Loucy (cell line): ENCODE data around the gene IL36RN.

Experiments
- H2AFZ ChIP-seq: fragments of 200-600 bp; sonication (generic); 2 replicates; pipeline ENCODE4 v1.6.0; 2016; ENCODE audit warnings: antibody characterized with exemption, mild to moderate bottlenecking, low read length, moderate library complexity
- H3F3A ChIP-seq: fragments of 200-600 bp; 2 replicates; pipeline ENCODE4 v1.6.0; 2016; ENCODE audit warnings: antibody characterized with exemption, low read depth, mild to moderate bottlenecking
- H3K27me3 ChIP-seq: fragments of 200-600 bp; sonication (generic); 2 replicates; pipeline ENCODE4 v1.6.1; 2014; ENCODE audit warnings: low read length, mild to moderate bottlenecking; ENCODE audit not compliant: insufficient read depth, poor library complexity, severe bottlenecking
- H3K36me3 ChIP-seq: fragments of 200-600 bp; sonication (generic); 2 replicates; pipeline ENCODE4 v1.6.1; 2016; ENCODE audit warnings: low read length; ENCODE audit not compliant: insufficient read depth
- H3K4me1 ChIP-seq: fragments of 200-600 bp; sonication (generic); 2 replicates; pipeline ENCODE4 v1.5.1; 2014; ENCODE audit warnings: low read length, mild to moderate bottlenecking; ENCODE audit not compliant: insufficient read depth, poor library complexity, severe bottlenecking
- H3K4me2 ChIP-seq: fragments of 200-600 bp; sonication (generic); 2 replicates; pipeline ENCODE4 v1.6.0; 2014; ENCODE audit warnings: antibody characterized with exemption, low read length, low read depth, mild to moderate bottlenecking; ENCODE audit not compliant: poor library complexity, severe bottlenecking
- H3K4me3 ChIP-seq: fragments of 200-600 bp; sonication (generic); 2 replicates; pipeline ENCODE4 v1.5.1; 2014; ENCODE audit warnings: low read length, mild to moderate bottlenecking, mixed read lengths; ENCODE audit not compliant: poor library complexity, severe bottlenecking
- H3K79me2 ChIP-seq: fragments of 200-600 bp; sonication (generic); 2 replicates; pipeline ENCODE4 v1.6.1; 2014; ENCODE audit warnings: low read length; ENCODE audit not compliant: insufficient read depth
- H3K9ac ChIP-seq: fragments of 200-600 bp; sonication (generic); 2 replicates; pipeline ENCODE4 v1.6.0; 2014; ENCODE audit warnings: mild to moderate bottlenecking, low read depth, low read length, moderate library complexity; ENCODE audit not compliant: poor library complexity, severe bottlenecking
- H3K9me2 ChIP-seq: fragments of 200-600 bp; sonication (generic); replicated peaks from 2 replicates; pipeline ENCODE4 v1.6.1; 2016; ENCODE audit warnings: low read depth, low read length, mixed read lengths
- H3K9me3 ChIP-seq: fragments of 200-600 bp; sonication (generic); 2 replicates; pipeline ENCODE4 v1.6.1; 2014; ENCODE audit warnings: mild to moderate bottlenecking, antibody characterized with exemption, low read length, low read depth; ENCODE audit not compliant: insufficient read depth
- H4K20me1 ChIP-seq: fragments of 200-600 bp; sonication (generic); 2 replicates; pipeline ENCODE4 v1.6.0; 2014; ENCODE audit warnings: antibody characterized with exemption, low read length, mild to moderate bottlenecking; ENCODE audit not compliant: insufficient read depth, poor library complexity, severe bottlenecking
- CTCF ChIP-seq: fragments of 200-600 bp; sonication (generic); conservative IDR thresholded peaks from 2 replicates; pipeline ENCODE4 v1.5.1; 2014; ENCODE audit warnings: mild to moderate bottlenecking, antibody characterized with exemption, low read length
- EZH2phosphoT487 ChIP-seq: fragments of 200-600 bp; IDR thresholded peaks from 2 replicates; pipeline ENCODE4 v1.6.1; 2018; ENCODE audit warnings: antibody characterized with exemption, mild to moderate bottlenecking, moderate library complexity, borderline replicate concordance

Gene IL36RN

GRCh38 chr2:113075030-113075429, 16.0 kb downstream of the IL36RN start:
- no peak for TF ChIP-seq CTCF
- TF ChIP-seq EZH2phosphoT487: no peak
- H3K36me3 ChIP-seq: no peaks in the 10 kb centered on the region
- no peak overlapping the region for H3K4me2 ChIP-seq
- no peaks in the 10 kb centered on the region for H3F3A ChIP-seq
- no peaks in the 10 kb centered on the region for H3K9me2 ChIP-seq
- no peak overlapping the region for H3K9ac ChIP-seq
- no peaks in the 10 kb centered on the region for H3K4me1 ChIP-seq
- H4K20me1 ChIP-seq: no peaks in the 10 kb centered on the region
- H3K4me3 ChIP-seq: no peak overlapping the region
- H3K27me3 ChIP-seq: no peaks in the 10 kb centered on the region
- H2AFZ ChIP-seq: 0 out of 2 replicates have a peak overlapping the region, but pooled peaks have one; percentile 19
- no peaks in the 10 kb centered on the region for H3K79me2 ChIP-seq
- H3K9me3 ChIP-seq: no peaks in the 10 kb centered on the region

GRCh38 chr2:113075600-113075999, 16.6 kb downstream of the IL36RN start:
- no peak overlapping the region for H2AFZ ChIP-seq
- no peak overlapping the region for H3K4me2 ChIP-seq
- no peak for TF ChIP-seq CTCF
- no peak overlapping the region for H3K9ac ChIP-seq
- H4K20me1 ChIP-seq: no peaks in the 10 kb centered on the region
- H3K27me3 ChIP-seq: no peaks in the 10 kb centered on the region
- H3K36me3 ChIP-seq: no peaks in the 10 kb centered on the region
- no peaks in the 10 kb centered on the region for H3K9me3 ChIP-seq
- no peaks in the 10 kb centered on the region for H3F3A ChIP-seq
- H3K9me2 ChIP-seq: no peaks in the 10 kb centered on the region
- no peaks in the 10 kb centered on the region for H3K4me1 ChIP-seq
- no peak overlapping the region for H3K4me3 ChIP-seq
- no peaks in the 10 kb centered on the region for H3K79me2 ChIP-seq

- no peak for TF ChIP-seq EZH2phosphoT487
- TF ChIP-seq CTCF: no peak
- no peak overlapping the region for H2AFZ ChIP-seq
- H3K4me1 ChIP-seq: no peaks in the 10 kb centered on the region
- H3K79me2 ChIP-seq: no peaks in the 10 kb centered on the region
- H3K36me3 ChIP-seq: no peaks in the 10 kb centered on the region
- H4K20me1 ChIP-seq: no peaks in the 10 kb centered on the region
- H3K9me2 ChIP-seq: no peaks in the 10 kb centered on the region
- H3K9ac ChIP-seq: no peak overlapping the region
- H3K4me2 ChIP-seq: no peak overlapping the region
- no peak overlapping the region for H3K4me3 ChIP-seq
- H3F3A ChIP-seq: no peaks in the 10 kb centered on the region
- no peaks in the 10 kb centered on the region for H3K9me3 ChIP-seq
- no peaks in the 10 kb centered on the region for H3K27me3 ChIP-seq
These were observed 18.1 kb downstream of the IL36RN start for GRCh38 chr2:113076954-113077669.
